GM19099 (cell line): ENCODE results near the gene STEAP1B.

Source experiments
- POLR2A ChIP-seq: IDR thresholded peaks from 3 replicates; pipeline ENCODE4 v1.6.1; 2011; ENCODE audit warnings: low read depth; ENCODE audit not compliant: insufficient read length; ENCODE audit errors: extremely low read depth

STEAP1B gene

GRCh38 chr7:22433710-22434460, 66.1 kb downstream of the STEAP1B start:
- no peak for TF ChIP-seq POLR2A

- TF ChIP-seq POLR2A = no peak
Observed at GRCh38 chr7:22432203-22432718, 67.7 kb downstream of the STEAP1B start.

DNA sequence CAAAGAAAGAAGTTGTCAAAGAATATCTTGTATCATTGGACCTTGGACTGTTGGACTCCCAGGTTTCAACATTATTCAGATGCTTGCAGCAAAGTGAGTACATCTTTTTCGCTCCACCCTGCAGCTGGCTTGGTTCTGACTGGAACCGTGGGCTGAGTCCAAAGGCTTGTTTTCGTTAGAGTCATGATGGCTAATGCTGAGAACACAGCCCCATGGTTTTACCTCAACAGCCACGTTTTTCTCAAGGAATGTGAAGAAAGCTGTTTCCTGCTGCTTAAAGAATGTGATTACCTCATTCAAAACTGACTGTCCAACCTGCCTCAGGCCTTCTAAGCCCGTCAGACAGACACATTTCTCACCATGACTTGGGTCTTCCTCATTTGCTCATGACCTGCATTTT, 69.5 kb downstream of the STEAP1B start:
- TF ChIP-seq POLR2A = no peak

DNA sequence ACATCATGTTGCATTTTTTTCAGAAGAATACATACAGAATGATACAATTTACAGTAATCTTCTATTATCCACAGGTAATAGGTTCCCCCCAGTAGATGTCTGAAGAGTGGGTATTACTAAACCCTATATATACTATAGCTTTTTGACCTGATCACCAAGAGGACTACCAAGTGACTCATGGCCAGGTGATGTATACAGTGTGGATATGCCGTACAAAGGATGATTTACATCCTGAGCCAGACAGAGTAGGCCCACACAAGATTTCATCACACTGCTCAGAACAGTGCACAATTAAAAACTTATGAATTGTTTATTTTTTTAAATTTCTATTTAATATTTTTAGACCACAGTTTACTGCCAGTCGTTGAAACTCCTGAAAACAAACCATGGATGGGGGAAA, 70.6 kb downstream of the STEAP1B start:
- no peak for TF ChIP-seq POLR2A

GRCh38 chr7:22427855-22428254, 72.1 kb downstream of the STEAP1B start:
- TF ChIP-seq POLR2A = no peak

GRCh38 chr7:22427104-22427503, 72.9 kb downstream of the STEAP1B start:
- no peak for TF ChIP-seq POLR2A

DNA sequence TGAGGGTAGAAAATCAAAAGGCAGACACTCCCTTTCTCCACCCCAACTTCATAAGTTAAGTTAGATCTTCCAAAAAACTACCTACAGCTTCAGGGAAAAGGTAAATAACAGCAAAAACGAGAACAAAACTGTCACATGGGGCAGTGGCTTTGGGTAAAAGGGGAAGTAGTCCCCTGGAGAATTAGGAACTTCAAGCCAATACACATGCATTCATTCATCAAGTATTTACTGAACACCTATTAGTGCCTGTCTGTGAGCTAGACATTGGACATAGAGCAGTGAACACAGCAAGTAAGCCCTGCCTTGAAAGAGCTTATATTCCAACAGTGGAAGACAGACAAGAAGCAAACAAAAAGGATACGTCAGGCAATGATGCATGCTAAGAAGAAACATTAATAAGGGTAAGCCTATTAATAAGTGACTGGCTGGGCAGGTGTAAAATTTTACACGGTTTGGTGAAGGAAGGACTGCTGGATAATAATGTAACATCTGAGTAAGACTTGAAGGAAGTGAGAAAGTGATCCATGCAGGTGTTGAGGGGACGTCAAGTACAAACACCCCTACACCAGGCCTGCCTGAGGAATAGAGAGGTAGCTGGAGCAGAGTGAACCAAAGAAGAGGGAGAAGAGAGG, 73.4 kb downstream of the STEAP1B start:
- TF ChIP-seq POLR2A = no peak

DNA sequence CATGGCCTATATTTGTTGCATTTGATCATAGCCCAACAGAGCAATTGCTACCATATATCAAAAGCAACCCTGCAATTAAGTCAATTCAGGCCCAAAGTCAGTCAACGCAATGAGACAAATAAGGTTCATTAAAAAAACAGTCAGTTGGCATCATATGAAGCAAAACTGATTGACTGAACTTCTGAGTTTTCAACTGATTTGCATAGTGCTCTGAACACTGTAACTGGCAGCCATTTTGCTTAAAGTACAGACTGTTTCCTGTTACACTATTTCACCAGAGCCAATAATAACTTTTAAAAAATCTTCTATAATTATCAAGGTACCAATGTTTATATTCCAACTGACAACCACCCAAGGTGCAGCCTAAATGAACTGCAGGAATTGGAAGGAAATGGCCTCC, 74.6 kb downstream of the STEAP1B start:
- TF ChIP-seq POLR2A = no peak

DNA sequence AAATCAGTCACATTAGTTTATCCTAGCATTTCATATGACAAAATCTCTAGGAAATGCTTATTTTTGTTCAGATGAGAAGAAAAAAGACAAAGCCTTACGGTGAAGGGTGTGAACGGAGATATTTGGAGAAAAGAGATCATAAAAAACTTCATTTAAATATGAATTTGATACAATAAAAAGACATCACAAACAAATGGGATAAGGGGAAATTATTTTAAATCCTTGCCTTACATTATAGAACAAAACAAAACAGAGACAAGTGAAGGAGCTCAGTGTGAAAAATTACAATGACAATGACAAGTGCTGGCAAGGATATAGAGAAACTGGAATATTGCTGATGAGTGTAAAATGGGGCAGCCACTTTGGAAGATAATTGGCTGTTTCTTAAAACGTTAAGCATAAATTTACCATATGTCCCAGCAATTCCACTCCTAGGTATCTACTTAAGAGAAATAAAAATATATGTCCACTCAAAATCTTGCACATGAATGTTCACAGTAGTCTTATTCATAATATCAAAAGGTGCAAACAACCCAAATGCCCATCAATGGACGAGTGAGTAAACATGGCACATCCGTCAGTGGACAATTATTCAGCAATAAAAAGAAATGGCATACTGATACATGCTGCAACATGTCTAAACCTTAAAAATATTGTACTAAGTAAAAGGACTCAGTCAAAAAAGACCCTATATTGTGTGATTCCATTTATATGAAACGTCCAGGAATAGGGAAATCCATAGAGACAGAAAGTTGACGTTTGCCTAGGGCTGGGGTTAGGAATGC, 77.0 kb downstream of the STEAP1B start:
- TF ChIP-seq POLR2A = no peak

GRCh38 chr7:22420973-22421635, 78.9 kb downstream of the STEAP1B start:
- no peak for TF ChIP-seq POLR2A

- no peak for TF ChIP-seq POLR2A
Observed at GRCh38 chr7:22420008-22420407, 80.0 kb downstream of the STEAP1B start.

- TF ChIP-seq POLR2A = no peak
Observed at GRCh38 chr7:22419488-22419887, 80.5 kb downstream of the STEAP1B start.

DNA sequence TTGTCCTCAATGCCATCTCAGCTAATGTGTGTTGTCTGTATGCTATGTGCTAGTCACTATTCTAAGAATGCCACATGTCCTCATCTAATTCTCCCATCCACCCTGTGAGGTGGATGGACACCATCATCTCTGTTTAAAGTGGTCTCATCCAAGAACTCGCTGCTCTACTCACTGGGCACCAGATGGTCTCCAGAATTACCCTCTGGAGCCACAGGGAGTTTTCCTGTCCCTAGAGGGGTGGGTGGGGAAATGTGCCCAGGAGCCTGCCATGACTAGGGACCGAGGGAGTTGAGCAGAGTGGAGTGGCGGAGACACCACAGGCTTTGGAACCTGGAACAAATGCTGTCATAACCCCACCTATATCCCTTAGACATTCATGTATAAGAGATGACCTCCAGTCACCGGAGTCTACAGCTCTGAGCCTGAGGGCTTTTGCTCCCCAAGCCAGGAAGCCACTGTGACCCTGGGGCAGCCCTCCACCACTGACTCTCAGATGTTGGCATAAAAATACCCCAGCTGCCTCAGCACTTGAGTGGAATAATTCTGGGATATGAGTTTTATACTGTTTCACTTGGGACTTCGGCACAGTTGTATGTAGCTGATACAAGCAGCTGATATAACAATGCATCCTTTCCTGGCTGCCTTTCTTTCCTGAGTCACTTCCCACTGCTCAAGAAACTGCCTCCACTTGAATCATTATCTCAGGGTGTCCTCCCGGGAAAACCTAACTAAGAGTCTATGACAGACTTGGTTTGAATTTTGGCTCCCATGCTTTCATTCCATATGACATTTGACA, 81.5 kb downstream of the STEAP1B start:
- TF ChIP-seq POLR2A = no peak

DNA sequence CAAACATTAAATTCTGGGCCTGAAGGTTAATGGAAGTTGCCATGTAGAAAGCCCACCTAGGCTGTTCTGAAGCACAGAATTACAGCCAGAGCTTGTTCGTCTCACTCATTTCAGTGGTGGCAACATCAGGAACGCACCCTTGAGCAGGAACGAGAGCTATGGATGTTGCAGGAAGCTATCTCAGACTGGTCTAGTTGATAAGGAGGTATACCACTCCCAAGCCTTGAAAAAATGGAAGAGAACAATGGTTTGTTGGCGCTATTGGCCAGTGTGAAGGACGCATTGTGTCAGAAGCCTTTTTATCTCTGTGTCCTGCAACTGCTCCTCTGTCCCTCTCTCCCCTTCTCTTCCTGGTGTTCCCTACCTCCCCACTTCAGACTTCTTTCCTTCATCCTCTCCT, 82.1 kb downstream of the STEAP1B start:
- TF ChIP-seq POLR2A = no peak
